ENCODE data around the gene GGT6.
"Not testable (repeated sequence)": the region's sequence is repeated elsewhere in the genome, so short reads cannot be mapped to it uniquely, and the experiment has no call there.

The GGT6 gene

DNA sequence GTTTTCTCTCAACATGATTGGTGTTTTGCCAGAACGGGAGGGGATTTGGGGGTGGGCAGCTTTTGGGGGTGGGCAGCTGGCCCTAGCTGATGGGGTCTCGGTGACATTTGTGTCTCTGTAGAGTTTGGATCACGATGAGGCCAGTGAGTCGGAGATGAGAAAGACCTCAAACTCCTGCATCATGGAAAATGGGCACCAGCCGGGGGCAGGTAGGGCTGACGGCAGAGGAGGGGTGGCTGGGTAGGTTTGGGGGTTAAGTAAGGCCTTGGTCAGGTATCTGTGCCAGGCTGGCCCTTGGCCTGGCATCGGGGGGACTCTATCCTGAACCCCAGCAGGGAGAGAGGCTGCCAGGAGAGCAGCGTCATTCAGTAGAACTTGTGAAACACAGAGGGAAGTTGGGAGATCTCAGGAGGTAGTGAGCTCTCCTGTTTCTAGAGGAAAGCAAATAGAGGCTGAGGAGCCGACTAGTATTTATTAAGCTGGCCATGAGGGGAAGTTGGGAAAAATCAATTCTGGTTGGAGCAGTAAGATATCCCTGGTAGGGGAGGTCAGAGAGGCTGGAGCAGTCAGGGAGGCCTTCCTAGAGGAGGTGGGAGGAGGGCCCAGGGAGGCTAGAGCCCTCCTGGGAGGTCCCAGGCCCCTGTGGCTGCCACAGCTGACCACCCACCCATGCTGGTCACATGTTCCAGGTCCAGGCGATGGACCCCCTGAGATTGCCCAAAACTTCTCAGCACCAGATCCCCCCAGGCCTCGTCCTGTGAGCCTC is 32.0 kb upstream of the GGT6 start:
- DNase-seq (ENCODE audit: low read depth): no peak

DNA sequence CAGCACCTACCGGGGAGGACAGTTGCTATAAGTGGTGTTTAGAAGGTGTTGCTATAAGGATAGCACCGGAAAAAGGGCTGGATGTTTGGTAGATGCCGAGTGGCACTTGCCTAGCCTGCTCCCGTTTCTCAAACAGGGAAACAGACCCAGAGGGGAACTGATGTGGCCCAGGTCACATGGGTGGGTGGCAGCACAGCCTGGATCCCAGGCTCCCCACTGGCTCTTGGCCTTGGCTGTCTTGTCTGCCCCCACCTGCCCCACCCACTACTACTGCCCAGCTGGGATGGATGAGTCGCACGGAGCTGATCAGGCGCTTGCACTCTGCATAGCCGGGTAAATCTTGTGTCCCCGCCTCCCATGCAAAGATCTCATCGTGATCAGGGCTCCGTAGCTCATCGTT is 31.2 kb upstream of the GGT6 start:
- no peak for DNase-seq (ENCODE audit: low read depth)

DNA sequence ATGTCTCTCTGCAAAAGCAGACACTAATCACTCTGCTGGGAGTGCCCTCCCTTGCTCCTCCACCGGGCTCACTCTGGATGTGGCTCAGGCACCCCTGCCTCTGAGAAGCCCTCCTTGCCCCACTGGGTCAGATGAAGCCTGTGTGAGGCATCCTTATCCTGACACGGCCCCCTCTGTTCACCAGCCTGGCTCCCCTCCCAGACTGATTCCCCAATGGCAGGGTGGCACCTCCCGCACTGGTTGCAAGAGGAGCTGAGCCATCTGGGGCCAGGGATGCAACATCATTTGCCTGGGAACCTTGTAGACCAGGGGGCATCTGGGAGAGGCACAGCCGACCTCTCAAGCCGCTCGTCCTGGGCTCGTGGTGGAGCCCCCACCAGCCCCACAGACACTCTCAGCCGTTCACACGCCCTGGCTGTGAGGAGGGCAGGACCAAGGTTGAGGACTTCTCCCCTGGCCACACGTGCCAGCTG is 30.6 kb upstream of the GGT6 start:
- no peak for DNase-seq (ENCODE audit: low read depth)

DNA sequence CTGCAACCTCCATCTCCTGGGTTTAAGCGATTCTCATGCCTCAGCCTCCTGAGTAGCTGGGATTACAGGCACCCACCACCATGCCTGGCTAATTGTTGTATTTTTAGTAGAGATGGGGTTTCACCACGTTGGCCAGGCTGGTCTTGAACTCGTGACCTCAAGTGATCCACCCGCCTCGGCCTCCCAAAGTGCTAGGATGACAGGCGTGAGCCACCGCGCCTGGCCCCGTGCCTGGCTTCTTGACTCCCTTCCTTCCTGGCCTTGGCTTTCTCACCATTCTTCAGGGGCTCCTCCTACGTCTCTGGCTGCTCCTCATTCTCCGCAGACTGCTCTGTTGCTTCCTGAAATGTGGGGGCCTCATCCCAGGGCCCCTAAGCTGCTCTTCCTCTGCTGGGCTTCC is 29.7 kb upstream of the GGT6 start:
- DNase-seq (ENCODE audit: low read depth): not testable (repeated sequence)

DNA sequence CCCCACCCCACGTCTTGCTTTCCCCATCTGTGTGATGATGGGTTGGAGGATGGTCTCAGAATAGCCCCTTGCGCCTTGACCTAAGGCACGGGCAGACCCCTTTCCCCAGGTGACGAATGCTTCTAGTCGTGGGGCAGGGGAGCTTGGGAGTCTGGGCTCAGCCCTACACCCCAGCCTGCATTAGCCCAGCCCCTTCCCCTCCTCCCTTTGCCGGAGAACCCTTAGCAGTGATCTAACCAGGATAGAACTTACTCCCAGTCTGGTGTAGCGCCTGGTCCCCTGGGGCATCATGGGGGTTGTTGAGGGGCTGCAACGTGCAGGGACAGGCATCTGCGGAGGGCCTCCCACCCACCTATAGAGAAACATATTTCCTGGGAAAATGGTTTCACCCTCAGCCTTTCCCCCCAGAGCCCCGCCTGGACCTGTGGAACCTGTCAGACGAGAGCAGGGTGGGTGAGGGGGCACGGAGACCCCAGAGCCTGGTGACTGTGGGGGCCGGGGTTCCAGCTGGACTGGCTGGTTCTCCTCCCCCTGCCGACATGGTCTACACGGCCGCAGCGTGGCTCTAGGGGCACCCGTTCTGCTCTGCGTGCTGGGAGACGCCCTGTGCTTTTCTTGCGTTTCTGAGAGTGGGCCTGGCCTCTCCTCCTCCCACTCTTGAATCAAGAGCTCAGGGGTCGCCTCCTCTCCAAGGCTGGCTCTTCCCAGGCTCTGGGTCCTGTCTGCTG is 28.7 kb upstream of the GGT6 start:
- DNase-seq (ENCODE audit: low read depth): no peak

DNA sequence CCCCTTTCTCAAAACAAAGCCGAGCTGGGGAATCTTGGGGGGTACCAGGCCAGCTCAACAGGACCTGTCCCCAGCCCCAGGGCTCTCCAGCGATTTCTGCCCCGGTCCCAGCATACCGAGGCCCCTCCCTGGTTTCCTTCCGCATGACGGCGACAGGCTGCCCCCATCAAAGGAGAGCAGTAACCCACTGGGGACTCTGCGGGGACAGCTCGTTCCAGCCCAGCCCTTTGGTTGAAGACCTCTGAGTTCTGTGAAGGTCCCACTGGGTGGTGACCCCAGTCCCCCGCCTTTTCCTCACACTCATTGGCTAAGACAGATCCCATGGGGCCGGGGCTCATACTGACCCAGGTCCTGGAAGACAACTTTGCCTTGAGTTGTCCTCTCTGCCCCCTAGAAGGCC is 28.0 kb upstream of the GGT6 start:
- DNase-seq (ENCODE audit: low read depth): no peak

DNA sequence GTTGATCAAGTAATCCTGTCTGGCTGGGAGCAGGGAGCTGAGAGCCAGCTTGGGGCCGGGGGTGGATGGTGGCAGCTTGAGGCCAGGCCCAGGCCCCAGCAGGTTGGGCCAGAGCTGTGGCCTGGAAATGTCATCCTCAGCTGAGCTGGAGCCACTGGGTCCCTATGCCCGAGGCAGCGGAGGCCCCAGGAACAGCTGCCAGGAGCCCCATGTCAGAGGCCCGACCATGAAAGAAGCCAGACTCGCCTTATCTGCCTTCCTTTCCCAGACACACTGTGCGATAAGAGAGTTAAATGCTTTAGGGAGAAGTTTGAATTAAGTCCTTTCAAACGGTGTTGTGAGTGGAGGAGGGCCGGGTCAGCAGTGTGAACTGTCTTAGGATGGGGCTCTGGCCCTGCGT is 27.4 kb upstream of the GGT6 start:
- no peak for DNase-seq (ENCODE audit: low read depth)

DNA sequence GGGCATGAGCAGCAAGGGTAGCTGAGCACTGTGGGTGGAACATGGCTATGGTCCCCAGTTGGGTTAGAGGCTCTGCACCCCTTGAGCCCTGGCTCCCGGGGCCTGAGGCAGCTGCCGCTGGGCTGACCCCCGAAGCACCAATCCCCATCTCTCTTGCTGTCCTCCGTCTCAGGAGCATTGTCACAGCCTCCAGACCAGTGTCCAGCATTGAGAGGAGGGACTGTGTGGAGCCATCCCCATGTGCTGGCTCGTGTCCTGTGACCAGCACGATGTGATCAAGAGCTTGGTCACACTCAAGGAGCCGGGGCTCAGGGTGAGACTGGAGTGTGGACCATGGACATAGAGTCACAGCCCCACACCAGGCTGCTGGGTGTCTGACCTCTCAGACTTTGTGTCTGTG is 26.8 kb upstream of the GGT6 start:
- DNase-seq (ENCODE audit: low read depth): no peak

DNA sequence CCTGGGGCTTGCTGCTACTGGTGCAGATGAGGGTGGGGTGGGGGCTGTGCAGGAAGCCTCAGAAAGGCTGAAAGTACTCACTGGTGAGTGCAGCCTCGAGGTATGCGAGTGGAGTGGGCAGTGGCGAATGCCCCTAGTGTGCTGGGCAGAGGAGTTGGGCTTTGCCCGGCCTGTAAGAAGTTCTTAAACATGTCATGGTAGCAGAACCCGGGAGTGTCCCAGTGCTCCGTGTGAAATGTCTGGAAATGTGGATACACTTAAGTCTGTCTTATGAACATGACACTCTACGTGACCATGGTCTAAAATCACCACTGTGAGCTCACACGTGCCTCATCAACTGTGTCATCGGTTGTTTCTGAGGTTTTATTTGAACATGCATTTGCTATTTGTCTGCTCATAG is 25.7 kb upstream of the GGT6 start:
- DNase-seq (ENCODE audit: low read depth): no peak

DNA sequence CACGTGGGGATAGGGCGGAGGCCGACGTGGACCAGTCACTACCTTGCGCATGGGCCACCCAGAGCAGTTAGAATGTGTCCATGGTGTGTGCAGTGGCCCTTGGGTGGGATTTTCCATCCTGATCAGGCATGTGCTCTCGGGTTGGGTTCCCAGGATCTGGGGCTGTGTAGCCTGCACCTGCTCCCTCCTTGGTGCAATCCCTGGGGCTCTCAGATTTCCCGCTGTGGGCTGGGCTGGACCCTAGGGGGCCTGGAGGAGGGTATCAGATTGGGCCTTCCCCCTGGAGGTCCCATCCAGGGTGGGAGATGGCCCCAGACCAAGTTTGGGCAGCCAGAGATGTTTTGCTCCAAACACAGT is 25.2 kb upstream of the GGT6 start:
- no peak for DNase-seq (ENCODE audit: low read depth)

DNA sequence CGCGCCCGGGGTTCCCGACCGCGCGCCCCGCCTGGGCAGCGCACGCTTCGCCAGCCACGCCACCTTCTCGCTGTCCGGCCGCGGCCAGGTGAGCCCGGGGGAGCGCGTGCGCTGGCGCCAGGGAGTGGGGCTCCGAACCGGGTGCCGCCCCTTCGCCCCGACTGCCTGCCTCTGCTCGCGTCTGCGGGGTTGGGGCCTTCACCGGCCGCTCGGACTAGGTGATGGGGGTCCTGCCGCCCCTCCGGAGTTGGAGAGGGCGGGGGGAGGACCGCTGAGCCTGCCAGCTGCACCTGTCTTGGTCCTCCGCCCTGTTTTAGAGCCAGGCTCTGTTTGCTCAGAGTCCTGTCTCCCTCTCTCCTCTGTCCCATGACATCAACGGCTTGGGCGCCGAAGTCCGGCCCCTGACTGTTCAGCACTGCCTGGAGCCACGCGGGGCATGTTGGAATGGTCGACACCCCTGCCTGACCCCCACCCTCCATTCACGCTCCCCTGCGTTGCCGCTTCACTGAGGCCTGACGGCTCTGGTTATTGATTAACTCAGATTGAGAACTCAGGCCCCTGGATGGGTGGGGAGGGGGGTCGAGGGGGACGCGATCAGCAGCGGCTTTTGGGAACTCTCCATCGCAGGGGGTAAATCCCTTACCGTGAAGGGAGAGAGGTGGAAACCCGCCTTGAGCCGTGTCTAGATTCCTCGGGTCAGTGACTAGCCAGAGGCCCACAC is 24.7 kb upstream of the GGT6 start:
- no peak for DNase-seq (ENCODE audit: low read depth)

DNA sequence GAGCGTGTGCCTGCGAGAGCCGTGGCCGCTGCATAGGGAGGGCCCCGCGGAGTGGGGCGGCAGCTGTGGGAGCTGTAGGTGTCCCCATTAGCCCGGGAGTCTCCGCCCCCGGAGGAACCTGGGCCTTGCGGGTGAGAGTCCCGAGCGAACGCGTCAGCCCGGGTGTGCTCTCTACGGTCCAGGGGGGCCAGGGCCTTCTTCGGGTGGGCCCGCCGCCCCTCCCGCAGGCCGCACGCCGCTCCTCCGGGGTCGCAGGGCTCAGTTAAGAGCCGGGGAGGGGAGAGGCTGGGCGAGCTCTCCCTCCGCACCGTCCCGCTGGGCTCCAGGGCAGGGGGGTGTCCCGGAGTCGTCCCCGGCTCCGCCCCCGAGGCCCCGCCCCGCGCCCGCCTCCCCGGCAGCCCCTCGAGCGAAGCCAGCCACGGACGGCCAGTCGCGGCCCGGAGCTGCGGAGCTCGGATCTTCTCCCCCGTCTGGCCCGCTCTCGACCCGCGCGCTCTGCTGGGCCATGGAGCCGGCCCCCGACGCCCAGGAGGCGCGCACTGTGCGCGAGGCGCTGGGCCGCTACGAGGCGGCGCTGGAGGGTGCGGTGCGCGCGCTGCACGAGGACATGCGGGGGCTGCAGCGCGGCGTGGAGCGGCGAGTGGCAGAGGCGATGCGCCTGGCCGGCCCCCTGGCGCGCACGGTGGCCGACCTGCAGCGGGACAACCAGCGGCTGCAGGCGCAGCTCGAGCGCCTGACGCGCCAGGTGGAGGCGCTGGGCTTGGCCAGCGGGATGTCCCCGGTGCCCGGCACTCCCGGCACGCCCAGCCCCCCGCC is 23.9 kb upstream of the GGT6 start, which contains the start of gene SMTNL2:
Gene SMTNL2 (plus strand): TSS at position 429 of the 816 bp plus-strand sequence. CDS start 77 bp downstream, at position 506.
- DNase-seq (ENCODE audit: low read depth): no peak

DNA sequence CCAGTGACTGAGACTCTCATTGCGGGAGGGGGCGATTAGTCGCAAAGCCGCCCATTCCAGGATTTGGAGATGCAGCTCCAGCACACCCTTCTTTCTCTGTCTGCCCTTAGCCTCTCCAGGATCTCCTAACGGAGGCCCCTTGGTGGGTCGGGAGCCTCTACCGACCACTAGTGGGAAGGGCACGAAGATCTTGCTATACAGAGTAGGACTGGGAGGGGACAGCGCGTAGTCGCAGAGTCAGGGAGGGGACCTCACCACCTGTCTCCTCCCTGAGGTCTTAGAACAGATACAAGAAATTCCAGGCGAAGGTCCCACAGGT is 23.4 kb upstream of the GGT6 start:
- DNase-seq (ENCODE audit: low read depth): no peak

DNA sequence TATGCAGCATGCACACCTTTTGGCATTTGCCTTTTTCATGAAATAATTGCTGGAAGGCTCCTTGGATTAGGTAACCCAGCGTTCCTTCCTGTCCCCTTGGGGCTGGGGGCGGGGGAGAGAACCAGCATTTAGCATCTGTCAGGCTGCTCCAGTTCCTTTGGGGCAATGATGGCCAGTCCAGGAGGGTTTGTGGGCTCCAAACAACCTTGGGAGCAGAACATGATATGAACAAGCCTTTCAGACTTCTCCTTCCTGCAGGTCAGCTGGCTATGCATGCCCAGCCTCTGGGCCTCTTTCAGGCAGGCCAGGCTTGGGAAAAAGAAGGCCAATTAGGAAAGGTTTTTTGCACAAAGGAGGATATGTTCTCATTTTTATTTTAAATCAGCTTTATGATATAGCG is 22.8 kb upstream of the GGT6 start:
- DNase-seq (ENCODE audit: low read depth): no peak

DNA sequence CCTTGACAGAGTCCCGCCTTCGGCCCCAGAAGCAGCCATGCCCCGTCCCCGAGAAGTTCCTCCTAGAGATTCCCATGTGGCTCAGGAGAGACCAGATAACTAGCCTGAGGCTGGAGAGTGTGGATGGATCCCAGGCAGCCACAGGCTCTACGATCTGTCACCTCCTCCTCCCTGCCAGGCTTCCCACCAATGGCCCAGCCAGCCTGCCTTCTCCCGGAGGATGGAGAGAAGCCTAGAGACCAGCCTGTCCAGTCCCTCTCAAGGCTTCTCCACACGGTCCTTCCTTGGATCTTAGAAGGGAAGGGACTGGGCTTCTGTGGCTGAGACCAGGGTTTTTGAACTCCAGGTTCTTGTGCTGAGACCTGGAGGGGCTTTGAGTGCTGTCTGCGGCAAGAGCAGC is 22.3 kb upstream of the GGT6 start:
- DNase-seq (ENCODE audit: low read depth): no peak

DNA sequence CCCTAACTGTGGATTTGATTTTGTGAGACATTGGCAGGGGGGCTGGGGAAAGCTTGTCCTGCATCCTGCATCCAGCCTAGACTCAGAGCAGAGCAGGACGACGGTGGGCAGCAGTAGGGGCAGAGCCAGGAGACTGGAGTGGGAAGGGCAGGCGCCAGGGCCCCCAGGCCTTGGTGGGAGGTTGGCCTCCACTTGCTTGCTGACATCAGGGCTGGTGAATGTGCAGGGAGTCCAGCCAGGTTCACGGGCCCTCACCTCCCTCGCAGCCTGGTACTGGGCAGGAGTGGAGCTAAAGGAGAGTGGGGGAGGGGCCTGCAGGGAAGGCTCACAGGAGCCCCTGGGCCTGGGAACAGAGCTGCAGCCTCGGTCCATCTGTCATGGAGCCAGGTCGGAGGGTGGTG is 21.7 kb upstream of the GGT6 start:
- no peak for DNase-seq (ENCODE audit: low read depth)

DNA sequence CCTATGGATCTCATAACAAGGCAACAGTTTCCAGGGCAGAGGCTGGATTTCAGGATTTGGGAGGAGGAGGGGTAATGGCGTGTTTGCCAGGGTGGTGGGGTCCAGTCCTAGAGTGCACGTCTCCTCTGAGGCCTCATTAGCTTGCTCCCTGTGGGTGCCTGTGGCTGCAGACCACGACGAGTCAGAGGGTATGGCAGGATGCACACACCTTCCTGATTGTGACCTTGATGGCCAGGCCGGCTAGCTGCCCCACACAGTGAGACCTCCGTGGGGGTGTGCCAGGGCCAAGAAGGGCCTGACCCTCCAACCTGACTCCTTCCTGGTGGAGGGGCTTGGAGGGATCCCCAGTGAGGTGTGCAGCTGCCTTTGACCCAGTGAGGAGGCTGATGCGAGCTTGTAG is 19.9 kb upstream of the GGT6 start:
- DNase-seq (ENCODE audit: low read depth): no peak

DNA sequence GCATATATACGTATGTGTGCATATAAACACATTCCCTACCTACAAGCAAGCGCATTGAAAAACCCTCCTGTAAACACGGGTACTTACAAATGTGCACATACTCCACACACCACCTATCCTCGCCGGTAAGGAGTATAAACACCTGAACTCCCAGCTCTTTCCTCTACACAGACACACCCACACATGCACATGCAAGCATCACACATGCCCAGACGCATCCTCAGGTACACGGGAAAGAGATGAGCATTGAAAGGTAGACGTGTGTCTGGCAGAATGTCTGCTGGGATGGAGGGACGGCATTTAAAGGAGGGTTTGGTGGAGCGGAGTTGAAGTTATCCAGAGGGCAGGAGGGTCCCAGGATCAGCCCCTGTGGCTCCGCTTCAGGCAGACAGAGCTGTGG is 19.3 kb upstream of the GGT6 start:
- no peak for DNase-seq (ENCODE audit: low read depth)

DNA sequence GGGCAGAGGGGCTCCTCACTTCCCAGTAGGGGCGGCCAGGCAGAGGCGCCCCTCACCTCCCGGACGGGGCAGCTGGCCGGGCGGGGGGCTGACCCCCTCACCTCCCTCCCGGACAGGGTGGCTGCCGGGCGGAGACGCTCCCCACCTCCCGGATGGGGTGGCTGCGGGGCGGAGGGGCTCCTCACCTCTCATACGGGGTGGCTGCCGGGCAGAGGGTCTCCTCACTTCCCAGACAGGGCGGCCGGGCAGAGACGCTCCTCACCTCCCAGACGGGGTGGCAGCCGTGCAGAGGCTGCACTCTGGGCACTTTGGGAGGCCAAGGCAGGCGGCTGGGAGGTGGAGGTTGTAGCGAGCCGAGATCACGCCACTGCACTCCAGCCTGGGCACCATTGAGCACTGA is 18.0 kb upstream of the GGT6 start:
- not testable (repeated sequence) for DNase-seq (ENCODE audit: low read depth)

DNA sequence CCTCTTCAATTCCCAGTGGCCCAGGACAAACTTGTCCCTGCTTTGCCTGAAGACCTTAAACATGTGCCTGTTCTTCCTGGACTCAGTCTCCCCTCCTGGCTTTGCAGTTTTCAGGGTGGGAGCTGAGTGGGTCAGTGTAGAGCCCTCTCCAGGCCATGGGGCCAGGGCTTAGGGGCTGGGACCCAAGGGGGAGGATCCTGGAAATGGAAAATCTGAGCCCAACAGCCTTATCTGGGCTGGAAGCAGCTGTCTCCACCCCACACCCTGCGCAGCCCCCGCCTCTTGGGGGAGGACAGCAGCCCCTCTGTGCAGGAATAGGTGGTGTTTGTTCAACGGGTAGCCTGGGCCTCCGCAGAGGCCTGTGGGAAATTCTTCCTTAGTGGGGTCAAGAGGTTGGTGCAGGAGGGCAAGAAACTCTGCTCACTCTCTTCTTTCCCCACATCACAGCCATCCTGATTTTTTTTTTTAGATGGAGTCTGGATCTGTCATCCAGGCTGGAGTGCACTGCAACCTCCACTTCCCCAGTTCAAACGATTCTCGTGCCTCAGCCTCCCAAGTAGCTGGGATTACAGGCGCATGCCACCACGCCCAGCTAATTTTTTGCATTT is 17.1 kb upstream of the GGT6 start:
- DNase-seq (ENCODE audit: low read depth): no peak

DNA sequence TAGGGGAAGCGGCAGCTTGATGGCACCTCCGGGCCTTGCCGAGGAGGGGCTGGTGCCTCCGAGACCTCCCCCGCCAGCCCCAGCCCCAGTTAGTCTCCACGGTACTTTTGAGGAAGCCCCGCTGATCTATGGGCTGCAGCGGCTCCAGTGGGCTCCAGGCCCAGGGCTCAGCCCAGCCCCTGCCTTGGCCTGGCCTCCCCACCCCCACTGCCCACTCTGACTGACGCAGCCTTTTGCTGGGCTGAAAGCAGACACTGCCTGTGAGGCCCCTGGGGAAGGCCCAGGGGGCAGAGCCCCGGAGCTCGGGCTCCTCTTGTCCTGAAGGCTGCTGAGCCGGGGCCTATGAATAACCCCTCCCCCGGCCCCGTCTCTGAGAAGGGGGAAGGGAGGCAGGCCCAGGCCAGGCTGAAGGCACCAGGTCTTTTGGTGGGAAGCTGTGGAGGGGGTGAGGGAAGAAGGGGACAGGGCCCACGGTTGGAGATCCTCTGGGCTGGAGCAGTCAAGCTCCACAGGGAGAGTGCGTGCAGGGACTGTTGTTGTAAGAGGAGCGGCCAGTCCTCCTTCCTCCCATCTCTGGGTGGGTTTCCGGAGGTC is 16.4 kb upstream of the GGT6 start:
- no peak for DNase-seq (ENCODE audit: low read depth)

DNA sequence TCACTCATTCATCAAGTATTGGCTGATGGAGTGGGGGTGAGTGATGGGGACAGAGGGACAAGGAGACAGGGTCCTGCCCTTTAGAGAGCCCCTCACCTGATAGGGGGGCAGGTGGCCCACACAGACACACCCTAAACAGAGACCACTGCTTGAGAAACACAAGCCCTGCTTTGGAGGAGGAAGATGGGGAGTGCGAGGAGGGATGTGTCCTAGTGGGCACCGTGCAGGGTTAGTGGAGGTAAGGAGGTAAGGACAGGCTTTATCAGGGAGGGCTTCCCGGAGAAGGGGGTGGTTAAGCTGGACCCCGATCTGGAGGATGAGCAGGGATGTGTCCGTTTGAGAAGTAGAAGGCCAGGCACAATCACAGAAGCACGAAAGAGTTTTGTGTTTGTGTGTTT is 15.8 kb upstream of the GGT6 start:
- DNase-seq (ENCODE audit: low read depth): no peak

All from GM04503 (cell line).